HG03064 (cell line): ENCODE results near the gene ANKRD44.

ENCODE experiments used
- ATAC-seq: cut with Tn5 transposase; IDR thresholded peaks from one replicate; pipeline ENCODE4 v1.9.1; 2021; ENCODE audit warnings: low read depth; ENCODE audit not compliant: unreplicated experiment

The ANKRD44 gene

DNA sequence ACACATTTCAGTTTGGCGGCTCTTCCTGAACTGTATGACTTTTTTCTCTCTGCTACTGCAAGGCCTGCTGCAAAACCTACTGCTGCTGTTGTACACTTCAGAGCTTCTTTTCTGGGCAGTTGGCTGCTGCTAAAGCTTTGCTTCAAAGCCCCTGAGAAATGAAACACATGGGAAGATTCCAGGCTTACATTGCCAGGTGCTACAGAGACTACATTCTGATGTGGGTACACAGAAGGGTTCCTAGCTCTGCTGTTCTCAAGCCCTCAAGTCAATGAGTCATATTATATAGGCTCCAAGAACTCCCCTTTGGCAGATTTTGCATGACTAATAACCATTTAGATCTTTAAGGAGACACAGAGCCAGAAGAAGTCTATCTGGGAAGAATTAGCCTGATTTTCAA, 371.2 kb downstream of the ANKRD44 start:
- ATAC-seq = no peak
